Mononuclear cell (primary cell): ENCODE data around the gene IPO8. TPM values are rescaled to one million over a fixed set of nuclear protein-coding genes. Genes with fewer than 3 reads are reported as not detected.

Experiments
- H3K27me3 ChIP-seq: 2 replicates; pipeline ENCODE4 v1.6.0; 2011; ENCODE audit warnings: low read length, control low read depth; ENCODE audit not compliant: insufficient read depth
- H3K4me1 ChIP-seq: 2 replicates; pipeline ENCODE4 v1.5.1; 2011; ENCODE audit warnings: mild to moderate bottlenecking, low read length, control low read depth; ENCODE audit not compliant: insufficient read depth
- H3K4me3 ChIP-seq: 2 replicates; pipeline ENCODE4 v1.5.1; 2011; ENCODE audit warnings: mild to moderate bottlenecking, low read length, moderate library complexity
- H3K9me3 ChIP-seq: 2 replicates; pipeline ENCODE4 v1.5.1; 2011; ENCODE audit warnings: low read depth, mild to moderate bottlenecking, control low read depth, low read length
- total RNA-seq: library from RNA; depleted of rRNA; stranded (reverse); fragments of >200 nt; gene quantifications from one replicate; pipeline ENCODE4 v1.2.3, GENCODE V29; 2012

The IPO8 gene
- total RNA-seq, 1 donor: 13.7 TPM

DNA sequence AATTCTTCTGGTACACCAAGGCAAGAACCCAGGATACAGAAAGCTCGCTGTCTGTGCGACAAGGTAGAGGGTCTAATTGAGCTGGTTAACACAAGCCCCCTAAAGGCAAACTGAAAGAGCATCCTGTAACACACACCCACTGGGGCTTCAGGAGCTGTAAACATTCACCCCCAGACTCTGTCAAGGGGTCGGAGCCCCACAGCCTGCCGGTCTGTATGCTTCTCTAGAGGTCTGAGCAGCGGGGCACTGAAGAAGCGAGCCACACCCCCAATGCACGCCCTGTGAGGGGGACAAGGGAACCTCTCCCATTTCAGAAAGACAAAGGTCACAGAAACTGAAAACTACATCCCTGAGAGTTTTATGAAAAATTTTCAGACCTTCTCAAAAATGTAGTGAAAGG lies 1.3 kb upstream of the IPO8 start:
- H3K27me3 ChIP-seq: no peaks in the 10 kb centered on the region
- no peak overlapping the region for H3K4me3 ChIP-seq
- no peaks in the 10 kb centered on the region for H3K9me3 ChIP-seq
- peaks cover 33% of the 10 kb centered on the region for H3K4me1 ChIP-seq

DNA sequence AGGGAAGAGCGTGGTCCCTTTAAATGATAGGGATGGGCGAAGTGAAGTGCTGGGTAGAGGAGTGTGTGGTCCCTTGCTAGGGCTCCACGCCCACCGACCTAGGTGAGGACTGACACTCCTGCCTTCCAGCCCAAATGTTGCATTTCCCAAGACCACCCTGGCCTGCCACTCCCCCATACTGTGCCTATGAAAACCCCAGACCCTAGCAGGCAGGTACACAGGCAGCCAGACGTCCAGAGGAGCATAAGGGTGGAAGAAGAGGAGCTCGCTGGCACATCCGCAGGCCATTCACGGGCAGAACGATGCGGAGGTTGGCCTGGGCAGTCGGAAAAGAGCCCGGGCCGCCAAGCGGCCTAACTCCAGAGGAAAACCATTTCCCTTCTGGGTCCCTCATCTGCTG lies 817 bp upstream of the IPO8 start:
- no peaks in the 10 kb centered on the region for H3K9me3 ChIP-seq
- H3K27me3 ChIP-seq: no peaks in the 10 kb centered on the region
- H3K4me3 ChIP-seq: no peak overlapping the region
- peaks cover 33% of the 10 kb centered on the region for H3K4me1 ChIP-seq

DNA sequence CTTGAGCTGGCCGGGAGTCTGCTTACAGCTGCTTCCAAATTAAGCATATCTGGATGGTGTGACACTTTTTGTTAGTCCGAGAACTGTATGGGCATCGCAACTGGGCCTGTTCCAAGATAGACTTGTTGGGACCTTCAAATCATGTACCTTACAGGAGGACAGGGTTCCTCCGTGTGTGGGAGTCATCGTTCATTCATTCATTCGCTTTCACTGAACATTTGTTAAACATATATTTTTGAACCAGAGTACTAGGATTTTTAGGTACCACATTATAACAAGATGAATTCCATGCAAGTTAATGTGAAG lies 387 bp upstream of the IPO8 start:
- H3K4me1 ChIP-seq: peaks cover 33% of the 10 kb centered on the region

DNA sequence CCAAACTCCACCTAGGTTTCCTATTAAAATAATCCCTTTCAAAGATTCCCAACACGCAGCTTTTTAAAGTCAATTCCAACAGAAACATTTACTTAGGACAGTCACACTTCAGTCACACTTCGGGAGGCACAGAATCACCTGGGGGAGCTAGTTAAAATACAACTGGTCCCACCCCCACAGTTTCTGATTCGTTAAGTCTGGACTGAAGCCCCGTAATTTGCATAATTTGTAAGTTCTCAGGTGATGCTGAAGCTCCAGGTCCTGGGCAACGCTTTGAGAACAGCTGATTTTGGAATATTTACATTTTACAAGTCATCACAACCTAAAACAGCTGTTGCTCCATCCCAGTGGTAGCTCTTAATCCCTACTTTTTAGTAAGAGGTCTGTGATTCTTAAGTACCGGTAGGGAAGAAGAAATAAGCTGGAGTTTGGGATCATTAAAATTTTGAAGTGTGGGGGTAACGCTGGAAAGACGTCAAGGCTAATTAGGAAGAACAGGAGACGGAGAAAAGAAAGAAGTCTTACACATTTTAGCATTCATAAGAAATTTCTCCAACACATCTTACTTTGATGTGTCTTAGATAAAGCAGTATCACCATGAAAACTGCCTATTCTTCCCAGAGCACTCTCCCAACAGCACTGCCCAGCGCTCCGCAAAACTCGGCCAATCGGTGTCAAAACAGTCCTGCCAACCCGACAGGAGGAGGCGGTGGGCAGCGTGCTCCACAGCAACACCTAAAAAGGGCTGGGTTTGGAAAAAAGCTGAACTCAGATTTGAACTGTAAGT lies 1.1 kb downstream of the IPO8 start:
- Histone ChIP-seq H3K4me1 (peaks cover 33% of the 10 kb centered on the region), H3K27me3 (no peaks in the 10 kb centered on the region), H3K4me3 (peak overlapping the region; percentile 96), H3K9me3 (no peaks in the 10 kb centered on the region)

More for the DNA sequence above, 387 bp upstream of the IPO8 start:
- Histone ChIP-seq H3K9me3 (no peaks in the 10 kb centered on the region), H3K27me3 (no peaks in the 10 kb centered on the region), H3K4me3 (peak overlapping the region; percentile 96)

- no peak overlapping the region for H3K4me3 ChIP-seq
- peaks cover 33% of the 10 kb centered on the region for H3K4me1 ChIP-seq
- H3K27me3 ChIP-seq: no peaks in the 10 kb centered on the region
- H3K9me3 ChIP-seq: no peaks in the 10 kb centered on the region
Measured at GRCh38 chr12:30692470-30692869, 3.2 kb downstream of the IPO8 start.

DNA sequence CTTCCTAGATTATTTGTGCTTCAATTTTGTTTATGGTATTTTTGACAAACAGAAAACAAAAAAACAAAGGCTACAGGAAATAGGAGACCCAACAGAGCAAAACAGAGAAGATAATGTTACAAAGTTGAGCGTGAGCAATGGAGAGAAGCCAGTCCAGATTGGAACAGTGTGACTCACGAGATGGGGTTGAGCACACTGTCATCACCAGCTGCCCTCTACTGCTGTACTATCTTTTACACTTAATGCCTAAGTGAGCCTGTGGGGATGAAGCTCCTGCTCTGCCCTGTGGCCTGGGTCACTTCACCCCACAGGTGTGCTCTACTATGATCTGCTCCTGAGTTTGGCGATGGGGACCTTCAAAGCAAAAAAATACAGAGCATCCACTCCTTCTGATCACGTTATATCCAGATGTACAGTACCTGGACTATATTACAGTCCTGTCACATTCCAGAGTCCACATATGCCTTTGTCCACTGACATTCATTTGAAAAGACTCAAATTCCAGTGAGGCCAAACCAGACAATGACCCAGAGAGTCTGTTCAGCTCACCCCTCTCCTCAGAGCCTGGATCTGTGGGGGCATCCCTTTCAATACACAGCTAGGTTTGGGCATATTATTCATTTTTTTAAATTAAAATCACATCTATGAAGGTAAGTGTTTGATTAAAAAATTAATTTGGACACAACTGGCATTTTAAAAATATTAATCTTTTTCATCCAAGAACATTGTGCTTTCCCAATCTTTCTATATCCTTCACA lies 4.4 kb downstream of the IPO8 start:
- no peaks in the 10 kb centered on the region for H3K27me3 ChIP-seq
- H3K9me3 ChIP-seq: no peaks in the 10 kb centered on the region
- peaks cover 29% of the 10 kb centered on the region for H3K4me1 ChIP-seq
- H3K4me3 ChIP-seq: no peak overlapping the region

GRCh38 chr12:30687265-30687986 lies 8.2 kb downstream of the IPO8 start:
- H3K9me3 ChIP-seq: no peaks in the 10 kb centered on the region
- H3K4me1 ChIP-seq: peaks cover under 1% of the 10 kb centered on the region

DNA sequence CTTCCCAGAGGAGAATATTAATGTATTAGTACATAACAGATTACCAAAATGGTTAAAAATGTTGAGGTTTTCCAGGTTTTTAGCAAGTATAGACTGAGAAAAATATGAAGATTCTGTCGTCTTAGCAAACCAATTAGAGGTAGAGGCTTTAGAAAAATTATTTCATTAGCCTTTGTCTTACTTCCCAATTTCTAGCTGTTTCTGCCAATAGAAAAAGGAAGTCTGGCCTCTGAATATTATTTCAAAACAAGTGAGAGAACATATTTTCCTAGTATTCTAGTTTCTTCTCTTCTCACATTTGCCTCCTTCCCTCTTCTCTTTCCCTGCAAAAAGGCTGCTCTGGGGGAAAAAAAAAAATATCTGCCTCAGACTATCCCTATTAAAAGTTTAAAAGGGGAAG lies 16.4 kb downstream of the IPO8 start:
- Histone ChIP-seq H3K4me3 (no peak overlapping the region), H3K4me1 (peaks cover 18% of the 10 kb centered on the region), H3K27me3 (no peaks in the 10 kb centered on the region), H3K9me3 (no peaks in the 10 kb centered on the region)

More at GRCh38 chr12:30687265-30687986, 8.2 kb downstream of the IPO8 start:
- no peak overlapping the region for H3K4me3 ChIP-seq
- no peaks in the 10 kb centered on the region for H3K27me3 ChIP-seq

DNA sequence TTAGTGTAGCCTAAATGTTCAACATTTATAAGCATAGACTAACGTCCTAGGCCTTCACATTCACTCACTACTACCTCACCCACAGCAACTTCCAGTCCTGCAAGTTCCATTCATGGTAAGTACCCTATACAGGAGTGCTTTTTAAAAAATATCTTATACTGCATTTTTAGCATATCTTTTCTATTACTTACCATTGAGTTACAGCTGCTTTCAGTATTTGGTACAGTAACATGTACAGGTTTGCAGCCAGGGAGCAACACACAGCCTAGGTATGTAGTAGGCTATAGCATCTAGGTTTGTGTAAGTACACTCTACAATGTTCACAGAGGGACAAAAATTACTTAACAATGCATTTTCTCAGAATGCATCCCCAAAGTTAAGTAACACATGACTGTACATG lies 17.4 kb downstream of the IPO8 start:
- Histone ChIP-seq H3K4me1 (peaks cover 18% of the 10 kb centered on the region), H3K9me3 (no peaks in the 10 kb centered on the region), H3K4me3 (no peak overlapping the region), H3K27me3 (no peaks in the 10 kb centered on the region)

- no peaks in the 10 kb centered on the region for H3K27me3 ChIP-seq
Measured at GRCh38 chr12:30661210-30661609, 34.5 kb downstream of the IPO8 start.

GRCh38 chr12:30652034-30652696 lies 43.5 kb downstream of the IPO8 start:
- no peak overlapping the region for H3K4me3 ChIP-seq
- H3K9me3 ChIP-seq: no peaks in the 10 kb centered on the region
- no peaks in the 10 kb centered on the region for H3K27me3 ChIP-seq
- no peaks in the 10 kb centered on the region for H3K4me1 ChIP-seq

More at GRCh38 chr12:30661210-30661609, 34.5 kb downstream of the IPO8 start:
- H3K9me3 ChIP-seq: no peaks in the 10 kb centered on the region
- H3K4me3 ChIP-seq: no peak overlapping the region
- H3K4me1 ChIP-seq: no peaks in the 10 kb centered on the region

- no peak overlapping the region for H3K4me3 ChIP-seq
- no peaks in the 10 kb centered on the region for H3K4me1 ChIP-seq
- H3K27me3 ChIP-seq: no peaks in the 10 kb centered on the region
Measured at GRCh38 chr12:30646821-30647220, 48.8 kb downstream of the IPO8 start.

GRCh38 chr12:30643366-30643765 lies 52.3 kb downstream of the IPO8 start:
- no peak overlapping the region for H3K4me3 ChIP-seq
- no peaks in the 10 kb centered on the region for H3K9me3 ChIP-seq
- H3K4me1 ChIP-seq: no peaks in the 10 kb centered on the region
- H3K27me3 ChIP-seq: no peaks in the 10 kb centered on the region

More at GRCh38 chr12:30646821-30647220, 48.8 kb downstream of the IPO8 start:
- H3K9me3 ChIP-seq: no peaks in the 10 kb centered on the region

- Histone ChIP-seq H3K4me1 (no peaks in the 10 kb centered on the region), H3K9me3 (no peaks in the 10 kb centered on the region), H3K4me3 (no peak overlapping the region)
Measured at GRCh38 chr12:30640392-30640791, 55.3 kb downstream of the IPO8 start.

DNA sequence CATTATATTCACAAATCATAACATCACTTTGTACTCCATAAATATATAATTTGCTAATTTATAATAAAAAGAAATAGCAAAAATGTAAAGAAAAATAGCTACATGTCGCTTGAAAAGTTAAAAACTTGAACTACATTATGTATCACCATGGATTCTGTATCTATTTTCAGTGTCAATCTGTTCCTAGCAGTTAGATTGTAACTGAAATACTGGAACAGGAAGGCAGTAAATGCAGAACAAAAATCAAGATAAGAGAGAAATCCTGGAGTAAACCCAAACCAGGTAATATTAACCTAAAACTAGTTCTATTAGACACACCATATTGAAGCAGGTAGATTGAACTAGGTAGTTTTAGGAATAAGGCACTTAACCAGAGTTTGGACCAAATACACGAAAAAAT lies 60.3 kb downstream of the IPO8 start:
- Histone ChIP-seq H3K9me3 (no peaks in the 10 kb centered on the region), H3K27me3 (no peaks in the 10 kb centered on the region), H3K4me3 (no peak overlapping the region), H3K4me1 (no peaks in the 10 kb centered on the region)

More at GRCh38 chr12:30640392-30640791, 55.3 kb downstream of the IPO8 start:
- no peaks in the 10 kb centered on the region for H3K27me3 ChIP-seq
